Tracheal epithelial cell (primary cell): ENCODE results near the gene SMOC1. TPM values are rescaled to one million over a fixed set of nuclear protein-coding genes. Genes with fewer than 3 reads are reported as not detected.

Source experiments
- total RNA-seq: library from RNA; depleted of rRNA; stranded (reverse); fragments of >200 nt; gene quantifications from 2 replicates; pipeline ENCODE4 v1.2.1, GENCODE V29; 2014

SMOC1 gene, protein sequence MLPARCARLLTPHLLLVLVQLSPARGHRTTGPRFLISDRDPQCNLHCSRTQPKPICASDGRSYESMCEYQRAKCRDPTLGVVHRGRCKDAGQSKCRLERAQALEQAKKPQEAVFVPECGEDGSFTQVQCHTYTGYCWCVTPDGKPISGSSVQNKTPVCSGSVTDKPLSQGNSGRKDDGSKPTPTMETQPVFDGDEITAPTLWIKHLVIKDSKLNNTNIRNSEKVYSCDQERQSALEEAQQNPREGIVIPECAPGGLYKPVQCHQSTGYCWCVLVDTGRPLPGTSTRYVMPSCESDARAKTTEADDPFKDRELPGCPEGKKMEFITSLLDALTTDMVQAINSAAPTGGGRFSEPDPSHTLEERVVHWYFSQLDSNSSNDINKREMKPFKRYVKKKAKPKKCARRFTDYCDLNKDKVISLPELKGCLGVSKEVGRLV
- 11.6 and 15.8 TPM in 2 replicates for total RNA-seq

DNA sequence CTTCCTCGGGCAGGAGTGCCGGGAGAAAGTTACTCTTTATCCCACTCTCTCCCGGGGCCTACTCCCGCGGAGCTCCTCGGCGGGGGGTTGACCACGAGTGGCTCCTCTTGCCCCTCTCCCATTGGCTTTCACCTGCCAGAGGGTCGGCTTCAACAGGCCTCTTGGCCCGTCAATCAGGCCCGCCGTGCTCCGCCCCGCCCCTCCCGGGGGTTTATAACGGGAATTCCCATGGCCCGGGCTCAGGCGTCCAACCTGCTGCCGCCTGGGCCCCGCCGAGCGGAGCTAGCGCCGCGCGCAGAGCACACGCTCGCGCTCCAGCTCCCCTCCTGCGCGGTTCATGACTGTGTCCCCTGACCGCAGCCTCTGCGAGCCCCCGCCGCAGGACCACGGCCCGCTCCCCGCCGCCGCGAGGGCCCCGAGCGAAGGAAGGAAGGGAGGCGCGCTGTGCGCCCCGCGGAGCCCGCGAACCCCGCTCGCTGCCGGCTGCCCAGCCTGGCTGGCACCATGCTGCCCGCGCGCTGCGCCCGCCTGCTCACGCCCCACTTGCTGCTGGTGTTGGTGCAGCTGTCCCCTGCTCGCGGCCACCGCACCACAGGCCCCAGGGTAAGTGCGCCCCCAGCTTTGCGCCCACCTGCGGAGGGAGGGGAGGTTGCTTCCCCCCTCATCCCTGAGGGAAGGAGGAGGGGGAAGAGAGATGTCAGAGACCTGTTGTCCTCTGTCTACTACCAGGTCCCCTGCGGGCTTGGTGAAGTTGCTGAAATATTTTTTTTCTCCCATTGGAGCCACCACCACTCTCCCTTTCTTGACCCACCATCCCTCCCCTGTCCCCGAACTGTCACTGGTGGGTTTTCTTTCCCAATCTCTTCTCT is at the start of gene SMOC1:
SMOC1 (plus strand) TSS at position 242 of the 869 bp plus-strand sequence; CDS start at position 505, 263 bp downstream.

Other genes with a start within 250 kb of the SMOC1 start
- gene SRSF5, start 112.3 kb upstream of the SMOC1 start, total RNA-seq, result 81.7 and 83.1 TPM in 2 replicates
- not detected in 2 replicates for gene SLC10A1, start 82.2 kb upstream of the SMOC1 start, total RNA-seq